Immature natural killer cell (primary cell): Measurements from ENCODE around the gene MPZL2. TPM values are rescaled to one million over a fixed set of nuclear protein-coding genes. Genes with fewer than 3 reads are reported as not detected.
A peak's percentile ranks its signal among the peaks of the same experiment; 100 is the strongest.
"Not testable (repeated sequence)": the region's sequence is repeated elsewhere in the genome, so short reads cannot be mapped to it uniquely, and the experiment has no call there.

Experiments used
- DNase-seq, 3 donors: peaks; one replicate each; pipeline ENCODE4 v3.0.0; 2022; ENCODE audit warnings: mixed read lengths in 1 of 3
- H3K27ac Mint-ChIP-seq, 6 donors: one replicate each; pipeline ENCODE4 v1.8.0; 2020; ENCODE audit warnings: mixed read lengths in 6 of 6, mild to moderate bottlenecking in 5 of 6, inconsistent platforms in 4 of 6, moderate library complexity in 3 of 6
- H3K27me3 Mint-ChIP-seq, 3 donors: one replicate each; pipeline ENCODE4 v1.8.0; 2020 to 2021; ENCODE audit warnings: low read depth in 3 of 3, mild to moderate bottlenecking in 3 of 3, mixed read lengths in 3 of 3, moderate library complexity in 3 of 3, inconsistent platforms in 1 of 3
- H3K36me3 Mint-ChIP-seq, 3 donors: one replicate each; pipeline ENCODE4 v1.8.0; 2020; ENCODE audit warnings: mixed read lengths in 3 of 3, inconsistent platforms in 2 of 3, mild to moderate bottlenecking in 2 of 3
- H3K4me1 Mint-ChIP-seq, 2 donors: one replicate each; pipeline ENCODE4 v1.8.0; 2020; ENCODE audit warnings: inconsistent platforms in 2 of 2, mild to moderate bottlenecking in 2 of 2, mixed read lengths in 2 of 2, moderate library complexity in 1 of 2
- H3K4me3 Mint-ChIP-seq, 5 donors: one replicate each; pipeline ENCODE4 v1.8.0; 2020; ENCODE audit warnings: mild to moderate bottlenecking in 5 of 5, mixed read lengths in 5 of 5, inconsistent platforms in 3 of 5, moderate library complexity in 3 of 5
- H3K9me3 Mint-ChIP-seq, 6 donors: one replicate each; pipeline ENCODE4 v1.8.0; 2020; ENCODE audit warnings: mild to moderate bottlenecking in 6 of 6, mixed read lengths in 6 of 6, inconsistent platforms in 4 of 6, moderate library complexity in 3 of 6
- polyA plus RNA-seq, 3 donors: library from polyadenylated mRNA; unstranded; fragments of 300-500 nt; fragmentation: Illumina TruSeq; gene quantifications; one replicate each; pipeline ENCODE4 v1.2.3, GENCODE V29; 2021

Gene MPZL2
- 1 to 10 TPM in 1 of 3 donors, under 1 TPM in 2; 0.17 to 1.5 (median 0.49) TPM for polyA plus RNA-seq

DNA sequence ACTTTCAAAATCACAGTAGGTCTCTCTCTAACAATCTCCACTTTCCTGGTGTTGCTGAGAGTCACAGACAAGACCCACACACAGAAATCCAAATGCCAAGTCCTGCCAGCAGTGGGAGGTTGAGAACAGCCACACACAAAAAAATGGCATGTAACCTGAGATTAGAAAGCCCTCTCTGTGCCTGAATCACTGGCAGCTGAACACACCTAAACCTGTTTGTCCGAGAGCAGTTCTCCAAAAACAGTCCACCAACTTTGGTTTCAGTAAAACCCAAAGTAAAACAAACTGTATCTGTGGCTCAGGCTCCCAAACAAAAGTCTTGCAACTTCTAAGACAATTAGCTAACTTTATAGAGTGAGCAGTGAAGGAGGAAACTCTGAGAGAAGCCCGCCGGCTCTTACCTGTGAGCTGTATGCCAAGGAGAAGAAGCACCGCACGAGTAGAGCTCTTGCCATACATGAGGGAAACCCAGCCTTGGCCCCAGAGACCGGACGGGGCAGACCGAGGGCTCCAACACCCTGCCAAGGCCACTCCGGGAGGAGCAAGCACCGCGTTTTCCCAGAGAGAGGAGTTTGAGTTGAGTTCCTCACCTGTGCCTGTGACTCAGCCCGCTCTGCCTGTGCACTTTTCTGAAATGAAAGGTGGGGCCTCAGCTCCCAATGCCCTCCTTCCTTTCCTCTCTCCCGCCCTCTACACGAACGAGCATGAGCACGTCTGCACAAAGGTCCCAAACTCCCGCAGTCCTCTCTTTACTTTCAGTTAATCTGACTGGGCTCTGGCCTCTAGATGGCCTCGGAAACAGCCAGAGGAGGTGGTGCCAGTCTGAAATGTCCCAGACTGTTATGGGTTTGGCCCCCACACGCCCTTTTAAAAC, at the start of gene MPZL2:
Gene MPZL2, minus strand, starts transcription at position 603 of the 874 bp plus-strand sequence. Its CDS starts 144 bp downstream, at position 459.
- Mint-ChIP-seq H3K27ac (peak within 1 kb of the TSS in 2 of 6 donors; percentile 37 to 74), H3K9me3 (no peaks in the 10 kb centered on the region), H3K27me3 (peaks cover 10 to 17% (median 11%) of the 10 kb centered on the region in 3 donors), H3K36me3 (peaks cover 0 to 8% (median 0%) of the 10 kb centered on the region in 3 donors), H3K4me3 (peak within 1 kb of the TSS; percentile 9 to 82 (median 63)), H3K4me1 (peaks cover 11 to 12% of the 10 kb centered on the region in 2 donors)
- DNase-seq = no peak

DNA sequence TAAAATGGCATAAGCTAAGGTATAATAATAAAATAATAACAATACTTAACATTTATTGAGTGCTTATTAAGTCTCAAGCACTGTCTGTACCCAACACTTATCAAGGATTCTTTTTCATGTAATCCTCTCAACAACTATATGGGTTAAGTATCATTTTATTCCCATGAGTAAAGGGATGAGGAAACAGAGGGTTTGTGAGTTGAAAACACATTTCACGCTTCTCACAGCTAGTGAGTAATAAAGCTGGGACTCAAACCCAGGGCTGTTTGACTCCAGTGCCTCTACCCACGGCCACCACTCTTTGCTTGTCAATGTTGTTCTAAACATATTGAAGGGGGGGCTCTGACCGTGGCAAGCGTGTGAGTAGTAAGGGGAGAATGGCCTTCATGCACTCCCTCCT, 49.1 kb upstream of the MPZL2 start:
- no peak for DNase-seq
- peaks cover 9 to 44% (median 36%) of the 10 kb centered on the region in 3 donors for H3K36me3 Mint-ChIP-seq
- H3K4me3 Mint-ChIP-seq = no peak overlapping the region
- peaks cover 3 to 13% (median 5%) of the 10 kb centered on the region in 3 donors for H3K27me3 Mint-ChIP-seq
- peaks cover 74 to 99% of the 10 kb centered on the region in 2 donors for H3K4me1 Mint-ChIP-seq
- H3K27ac Mint-ChIP-seq = peak overlapping the region; percentile 66 to 98 (median 86)
- H3K9me3 Mint-ChIP-seq = peaks cover 0 to 1% (median 0%) of the 10 kb centered on the region in 6 donors

DNA sequence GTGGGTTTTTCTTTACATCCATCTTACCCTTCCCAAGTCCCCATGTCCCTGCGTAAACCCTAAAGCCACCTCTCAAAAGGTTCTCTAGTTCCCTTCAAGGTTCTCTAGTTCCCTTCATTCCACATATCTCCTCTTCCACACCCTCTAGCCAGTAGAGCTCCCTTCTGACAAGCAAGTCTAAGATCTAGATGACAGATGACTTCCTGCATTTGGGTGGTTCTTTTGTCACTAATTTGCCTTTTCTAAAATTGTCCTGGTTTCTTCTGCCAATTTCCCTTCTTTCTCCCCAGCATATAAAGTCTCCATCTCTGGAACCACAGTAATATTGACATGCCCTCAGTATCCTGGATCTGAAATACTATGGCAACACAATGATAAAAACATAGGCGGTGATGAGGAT, 48.2 kb upstream of the MPZL2 start:
- Mint-ChIP-seq H3K36me3 (peaks cover 9 to 48% (median 36%) of the 10 kb centered on the region in 3 donors), H3K9me3 (peaks cover 0 to 1% (median 0%) of the 10 kb centered on the region in 6 donors), H3K27ac (peak overlapping the region; percentile 47 to 88 (median 84)), H3K4me1 (peaks cover 70 to 97% of the 10 kb centered on the region in 2 donors), H3K27me3 (peaks cover 3 to 13% (median 5%) of the 10 kb centered on the region in 3 donors), H3K4me3 (peak overlapping the region in 3 of 5 donors; percentile 20 to 51 (median 50))
- DNase-seq = no peak

DNA sequence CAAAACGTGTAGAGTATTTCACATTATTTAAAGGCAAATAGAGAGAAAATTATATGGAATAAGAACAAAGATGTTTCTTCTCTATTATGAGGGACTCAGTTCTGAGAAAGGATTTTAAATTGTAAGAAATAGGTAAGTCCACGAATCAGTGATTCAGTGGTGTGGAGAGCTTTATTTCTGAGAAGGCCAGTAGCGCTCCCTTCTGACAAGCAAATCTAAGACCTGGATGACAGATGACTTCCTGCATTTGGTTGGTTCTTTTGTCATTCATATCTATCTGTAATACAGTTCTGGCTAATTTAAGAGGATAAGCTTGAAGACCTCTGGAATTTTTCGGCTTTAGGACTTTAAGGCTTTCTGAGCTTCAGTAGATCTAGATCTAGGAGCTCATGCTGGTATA, 47.4 kb upstream of the MPZL2 start:
- peaks cover 9 to 51% (median 41%) of the 10 kb centered on the region in 3 donors for H3K36me3 Mint-ChIP-seq
- peaks cover 70 to 97% of the 10 kb centered on the region in 2 donors for H3K4me1 Mint-ChIP-seq
- DNase-seq = no peak
- peaks cover 2 to 10% (median 6%) of the 10 kb centered on the region in 3 donors for H3K27me3 Mint-ChIP-seq
- peak overlapping the region in 5 of 6 donors; percentile 21 to 88 (median 47) for H3K27ac Mint-ChIP-seq
- peaks cover 0 to 1% (median 0%) of the 10 kb centered on the region in 6 donors for H3K9me3 Mint-ChIP-seq
- H3K4me3 Mint-ChIP-seq = no peak overlapping the region

DNA sequence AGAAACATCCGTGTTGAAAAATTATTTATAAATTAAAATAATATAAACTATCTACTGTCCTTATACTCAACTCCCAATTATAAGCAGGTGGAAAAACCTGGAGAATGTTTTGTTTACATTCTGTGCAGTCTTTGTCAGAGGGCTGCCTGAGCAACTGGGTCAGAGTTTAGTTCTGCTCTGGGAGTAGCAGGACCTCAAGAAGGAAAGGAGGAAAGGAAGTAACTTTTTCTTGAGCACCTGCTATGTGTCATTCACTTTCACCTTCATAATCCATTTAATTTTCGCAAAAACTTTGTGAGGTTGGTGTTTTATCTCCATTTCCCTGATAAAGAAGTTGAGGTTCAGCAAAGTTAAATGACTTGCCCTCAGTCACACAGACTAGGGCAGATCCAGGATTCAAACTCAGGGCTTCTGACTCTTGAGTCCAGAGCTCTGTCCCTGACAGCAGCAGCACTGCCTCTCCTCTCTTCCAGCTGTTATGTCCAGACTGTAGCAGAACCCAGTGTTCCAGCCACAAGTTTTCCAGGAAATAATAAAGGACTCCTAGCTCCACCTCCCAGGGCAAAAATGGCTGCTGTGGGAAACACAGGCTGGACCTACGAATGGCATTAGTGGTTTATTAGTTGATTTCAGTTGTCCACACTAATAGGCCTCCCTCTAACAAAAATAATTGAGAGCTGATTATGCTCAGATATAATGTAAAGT, 46.8 kb upstream of the MPZL2 start:
- H3K4me3 Mint-ChIP-seq = peak overlapping the region in 1 of 5 donors; percentile 29
- DNase-seq = no peak
- H3K36me3 Mint-ChIP-seq = peaks cover 9 to 52% (median 43%) of the 10 kb centered on the region in 3 donors
- peaks cover 2 to 4% (median 4%) of the 10 kb centered on the region in 3 donors for H3K27me3 Mint-ChIP-seq
- peak overlapping the region in 3 of 6 donors; percentile 19 to 86 (median 39) for H3K27ac Mint-ChIP-seq
- H3K4me1 Mint-ChIP-seq = peaks cover 69 to 97% of the 10 kb centered on the region in 2 donors
- peaks cover 0 to 2% (median 0%) of the 10 kb centered on the region in 6 donors for H3K9me3 Mint-ChIP-seq

DNA sequence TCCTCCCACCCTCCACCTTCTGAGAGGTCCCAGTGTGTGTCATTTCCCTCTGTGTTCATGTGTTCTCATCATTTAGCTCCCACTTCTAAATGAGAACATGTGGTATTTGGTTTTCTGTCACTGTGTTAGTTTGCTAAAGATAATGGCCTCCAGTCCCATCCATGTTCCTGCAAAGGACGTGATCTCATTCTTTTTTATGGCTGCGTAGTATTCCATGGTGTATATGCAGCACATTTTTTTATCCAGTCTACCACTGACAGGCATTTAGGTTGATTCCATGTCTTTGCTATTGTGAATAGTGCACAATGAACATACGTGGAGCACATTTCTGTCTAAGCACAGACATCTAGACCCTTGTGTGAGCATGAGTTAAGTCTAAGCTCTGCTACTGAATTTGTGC, 46.2 kb upstream of the MPZL2 start:
- H3K27me3 Mint-ChIP-seq = peaks cover 1 to 6% (median 2%) of the 10 kb centered on the region in 3 donors
- peaks cover 9 to 51% (median 41%) of the 10 kb centered on the region in 3 donors for H3K36me3 Mint-ChIP-seq
- H3K27ac Mint-ChIP-seq = peak overlapping the region in 4 of 6 donors; percentile 76 to 82 (median 76)
- H3K9me3 Mint-ChIP-seq = peaks cover 0 to 4% (median 0%) of the 10 kb centered on the region in 6 donors
- peak overlapping the region in 1 of 5 donors; percentile 10 for H3K4me3 Mint-ChIP-seq
- H3K4me1 Mint-ChIP-seq = peaks cover 69 to 97% of the 10 kb centered on the region in 2 donors
- no peak for DNase-seq

DNA sequence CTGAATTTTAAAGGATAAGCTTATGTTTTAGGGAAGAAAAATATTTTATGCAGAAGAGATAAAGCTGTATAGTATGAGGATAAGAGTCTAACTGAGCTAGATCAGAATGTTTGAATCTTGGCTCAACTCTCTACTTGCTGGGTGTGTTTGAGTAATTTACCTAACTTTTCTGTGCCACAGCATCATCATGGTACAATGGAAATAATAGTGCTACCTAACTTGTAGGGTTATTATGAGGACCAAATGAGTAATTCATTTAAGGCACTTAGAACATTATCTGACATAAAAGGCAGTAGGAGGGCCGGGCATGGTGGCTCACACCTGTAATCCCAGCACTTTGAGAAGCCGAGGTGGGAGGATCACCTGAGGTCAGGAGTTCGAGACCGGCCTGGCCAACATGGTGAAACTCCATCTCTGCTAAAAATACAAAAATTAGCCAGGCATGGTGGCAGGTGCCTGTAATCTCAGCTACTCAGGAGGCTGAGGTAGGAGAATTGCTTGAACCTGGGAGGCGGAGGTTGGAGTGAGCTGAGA, 45.0 kb upstream of the MPZL2 start:
- H3K27ac Mint-ChIP-seq = peak overlapping the region in 4 of 6 donors; percentile 5 to 91 (median 42)
- DNase-seq, H3K9me3 Mint-ChIP-seq: not testable (repeated sequence)
- H3K4me1 Mint-ChIP-seq = peaks cover 70 to 97% of the 10 kb centered on the region in 2 donors
- peaks cover 9 to 53% (median 42%) of the 10 kb centered on the region in 3 donors for H3K36me3 Mint-ChIP-seq
- H3K27me3 Mint-ChIP-seq = peaks cover 2 to 10% (median 3%) of the 10 kb centered on the region in 3 donors
- H3K4me3 Mint-ChIP-seq = peak overlapping the region in 1 of 5 donors; percentile 21

DNA sequence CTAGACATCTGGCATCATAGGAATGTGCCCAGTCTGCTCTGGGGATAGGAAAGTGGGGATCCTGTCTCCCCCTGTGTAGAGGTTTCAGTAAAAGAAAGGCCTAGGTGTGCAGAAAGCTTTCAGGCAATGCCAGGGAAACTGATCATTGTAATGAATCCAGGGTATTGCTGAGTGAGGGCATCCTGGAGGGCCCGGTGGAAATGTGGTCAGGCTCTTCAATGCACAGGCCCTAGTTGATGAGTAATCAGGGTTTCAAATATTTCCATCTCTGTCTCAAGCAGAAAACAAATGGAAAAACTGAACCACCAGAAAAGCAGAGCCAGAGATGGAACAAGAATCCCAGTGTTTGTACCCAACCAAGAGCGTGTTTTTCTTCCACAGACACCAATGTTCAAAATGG, 42.5 kb upstream of the MPZL2 start:
- H3K27ac Mint-ChIP-seq = peak overlapping the region; percentile 40 to 96 (median 85)
- H3K36me3 Mint-ChIP-seq = peaks cover 5 to 33% (median 28%) of the 10 kb centered on the region in 3 donors
- H3K27me3 Mint-ChIP-seq = peaks cover 2 to 10% (median 2%) of the 10 kb centered on the region in 3 donors
- H3K4me3 Mint-ChIP-seq = peak overlapping the region; percentile 21 to 83 (median 39)
- DNase-seq = no peak
- H3K9me3 Mint-ChIP-seq = peaks cover 0 to 4% (median 0%) of the 10 kb centered on the region in 6 donors
- peaks cover 55 to 84% of the 10 kb centered on the region in 2 donors for H3K4me1 Mint-ChIP-seq

DNA sequence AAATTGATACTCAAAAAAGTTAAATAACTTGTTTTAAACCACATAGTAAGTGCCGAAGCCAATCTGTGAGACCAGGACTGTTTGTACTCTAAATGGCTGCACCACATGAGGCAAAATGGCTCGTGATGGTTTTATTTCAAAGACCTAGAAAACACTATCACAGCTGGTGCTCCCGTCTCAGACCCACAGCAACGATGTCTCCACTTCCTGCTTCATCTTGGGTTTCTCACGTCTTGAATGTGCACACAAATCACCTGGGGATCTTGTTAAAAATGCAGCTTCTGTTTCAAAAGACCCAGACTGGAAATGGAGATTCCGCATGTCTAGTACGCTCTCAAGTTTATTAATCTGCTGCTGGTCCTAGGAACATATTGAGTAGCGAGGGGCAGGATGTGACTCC, 41.6 kb upstream of the MPZL2 start:
- peaks cover 52 to 83% of the 10 kb centered on the region in 2 donors for H3K4me1 Mint-ChIP-seq
- peak overlapping the region; percentile 86 to 99 (median 96) for H3K27ac Mint-ChIP-seq
- H3K27me3 Mint-ChIP-seq = peaks cover 2 to 10% (median 2%) of the 10 kb centered on the region in 3 donors
- peaks cover 0 to 4% (median 0%) of the 10 kb centered on the region in 6 donors for H3K9me3 Mint-ChIP-seq
- peak; percentile 57 to 73 (median 67) for DNase-seq
- peak overlapping the region; percentile 74 to 93 (median 86) for H3K4me3 Mint-ChIP-seq
- peaks cover 5 to 33% (median 28%) of the 10 kb centered on the region in 3 donors for H3K36me3 Mint-ChIP-seq

DNA sequence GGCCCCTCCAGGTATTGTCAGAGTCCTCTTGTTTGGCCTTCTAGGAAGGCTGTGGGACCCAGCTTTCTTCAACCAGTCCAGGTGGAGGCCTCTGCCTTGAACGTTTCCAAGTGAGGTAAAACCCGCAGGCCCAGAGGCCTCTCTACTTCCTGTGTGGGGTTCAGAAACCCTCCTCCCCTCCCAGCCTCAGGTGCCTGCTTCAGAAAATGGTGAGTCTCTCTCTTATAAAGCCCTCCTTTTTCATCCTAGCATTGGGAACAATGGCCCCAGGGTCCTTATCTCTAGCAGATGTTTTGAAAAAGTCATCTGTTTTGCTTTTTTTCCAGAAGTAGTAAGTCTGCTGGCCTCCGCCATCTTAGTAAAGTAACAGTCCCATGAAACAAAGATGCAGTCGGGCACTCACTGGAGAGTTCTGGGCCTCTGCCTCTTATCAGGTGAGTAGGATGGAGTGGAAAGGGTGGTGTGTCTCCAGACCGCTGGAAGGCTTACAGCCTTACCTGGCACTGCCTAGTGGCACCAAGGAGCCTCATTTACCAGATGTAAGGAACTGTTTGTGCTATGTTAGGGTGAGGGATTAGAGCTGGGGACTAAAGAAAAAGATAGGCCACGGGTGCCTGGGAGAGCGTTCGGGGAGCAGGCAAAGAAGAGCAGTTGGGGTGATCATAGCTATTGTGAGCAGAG, 40.6 kb upstream of the MPZL2 start, which contains the start of gene CD3E:
Gene CD3E, plus strand, starts transcription at position 163 of the 681 bp plus-strand sequence. Its CDS starts 223 bp downstream, at position 386.
- Mint-ChIP-seq H3K27me3 (peaks cover 2 to 10% (median 2%) of the 10 kb centered on the region in 3 donors), H3K27ac (peak within 1 kb of the TSS; percentile 86 to 99 (median 96)), H3K4me1 (peaks cover 48 to 78% of the 10 kb centered on the region in 2 donors), H3K36me3 (peaks cover 5 to 27% (median 24%) of the 10 kb centered on the region in 3 donors), H3K4me3 (peak within 1 kb of the TSS; percentile 74 to 93 (median 86)), H3K9me3 (peaks cover 0 to 3% (median 0%) of the 10 kb centered on the region in 6 donors)
- DNase-seq = peak in 2 of 3 donors; percentile 51 to 58

DNA sequence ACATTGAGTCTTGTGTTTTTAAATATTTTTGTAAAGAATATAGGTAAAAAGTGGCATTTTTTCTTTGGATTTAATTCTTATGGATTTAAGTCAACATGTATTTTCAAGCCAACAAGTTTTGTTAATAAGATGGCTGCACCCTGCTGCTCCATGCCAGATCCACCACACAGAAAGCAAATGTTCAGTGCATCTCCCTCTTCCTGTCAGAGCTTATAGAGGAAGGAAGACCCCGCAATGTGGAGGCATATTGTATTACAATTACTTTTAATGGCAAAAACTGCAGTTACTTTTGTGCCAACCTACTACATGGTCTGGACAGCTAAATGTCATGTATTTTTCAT, 40.1 kb upstream of the MPZL2 start:
- H3K27me3 Mint-ChIP-seq = peaks cover 2 to 10% (median 2%) of the 10 kb centered on the region in 3 donors
- no peak for DNase-seq
- peak overlapping the region; percentile 74 to 93 (median 86) for H3K4me3 Mint-ChIP-seq
- peaks cover 48 to 73% of the 10 kb centered on the region in 2 donors for H3K4me1 Mint-ChIP-seq
- peaks cover 5 to 27% (median 24%) of the 10 kb centered on the region in 3 donors for H3K36me3 Mint-ChIP-seq
- H3K9me3 Mint-ChIP-seq = peaks cover 0 to 3% (median 0%) of the 10 kb centered on the region in 6 donors
- peak overlapping the region; percentile 86 to 99 (median 96) for H3K27ac Mint-ChIP-seq

DNA sequence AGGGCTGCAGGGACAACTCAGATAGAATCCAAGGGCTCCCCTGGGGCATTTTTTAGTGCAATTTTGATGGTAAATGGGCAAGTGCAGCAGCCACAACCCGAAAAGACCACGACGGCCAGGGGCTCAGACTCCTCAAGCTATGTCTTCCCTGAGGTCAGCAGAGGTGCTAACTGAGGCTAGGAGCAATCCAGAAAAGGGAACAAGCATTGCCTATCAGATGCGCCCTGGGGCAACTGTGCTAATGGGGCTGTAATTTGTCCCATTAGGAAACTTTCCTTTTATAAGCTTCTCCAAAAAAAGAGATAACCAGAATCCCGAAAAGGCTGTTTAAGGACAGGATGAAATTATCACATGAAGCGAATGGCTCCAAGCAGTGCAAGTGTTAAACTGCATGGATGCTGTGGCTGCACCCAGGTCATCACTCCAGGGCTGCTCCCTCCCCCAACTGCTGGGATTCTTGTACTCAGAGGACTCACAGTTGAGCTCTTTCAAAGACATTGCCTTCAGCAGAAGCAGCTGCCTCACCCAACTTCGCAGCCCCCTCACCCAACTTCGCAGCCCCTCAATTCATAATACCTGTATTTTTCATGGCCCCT, 37.6 kb upstream of the MPZL2 start:
- Mint-ChIP-seq H3K36me3 (peaks cover 0 to 10% (median 9%) of the 10 kb centered on the region in 3 donors), H3K4me3 (no peak overlapping the region), H3K27ac (peak overlapping the region in 1 of 6 donors; percentile 61), H3K4me1 (peaks cover 35 to 51% of the 10 kb centered on the region in 2 donors), H3K27me3 (peaks cover 2 to 10% (median 2%) of the 10 kb centered on the region in 3 donors), H3K9me3 (peaks cover 0 to 3% (median 0%) of the 10 kb centered on the region in 6 donors)
- DNase-seq = no peak
